ENCODE results near the gene STAT3. TPM values are rescaled to one million over a fixed set of nuclear protein-coding genes. Genes with fewer than 3 reads are reported as not detected.
A peak's percentile ranks its signal among the peaks of the same experiment; 100 is the strongest.
"Not testable (repeated sequence)": the region's sequence is repeated elsewhere in the genome, so short reads cannot be mapped to it uniquely, and the experiment has no call there.

Gene STAT3
- total and polyA plus RNA-seq, 2 experiments from 2014 or later: 152 to 163 TPM

- no peak overlapping the region for H3K4me3 ChIP-seq
- no peaks in the 10 kb centered on the region for H3K9me2 ChIP-seq (replicated peaks; ENCODE audit: insufficient read depth)
- H4K20me1 ChIP-seq (ENCODE audit: insufficient read depth, poor library complexity, severe bottlenecking): no peaks in the 10 kb centered on the region
- H3K79me2 ChIP-seq: peaks cover 87% of the 10 kb centered on the region
- no peak overlapping the region for H2AFZ ChIP-seq
- no peaks in the 10 kb centered on the region for H3K9me3 ChIP-seq (ENCODE audit: low read depth)
- no peaks in the 10 kb centered on the region for H3K36me3 ChIP-seq (replicated peaks; ENCODE audit: insufficient read depth, low read depth)
- H3K4me1 ChIP-seq (ENCODE audit: insufficient read depth): peaks cover 17% of the 10 kb centered on the region
- H3K27me3 ChIP-seq: no peaks in the 10 kb centered on the region
- no peak for DNase-seq (ENCODE audit: low spot score)
- H3K27ac ChIP-seq: no peak overlapping the region
- TF ChIP-seq EZH2 (IDR thresholded peaks at IDR 0.05; ENCODE audit: borderline replicate concordance) (no peak), CTCF (IDR thresholded peaks at IDR 0.05; ENCODE audit: poor library complexity) (no peak), EZH2phosphoT487 (IDR thresholded peaks at IDR 0.05; ENCODE audit: low read depth, severe bottlenecking, unreplicated experiment) (no peak)
- 93% methylated on average over 5 of the region's 5 CpGs for WGBS (ENCODE audit: low lambda C conversion rate, missing lambda C conversion rate)
- no peak overlapping the region for H3K4me2 ChIP-seq
Measured at GRCh38 chr17:42268236-42268635, 120.0 kb downstream of the STAT3 start.

- H3K4me2 ChIP-seq: no peak overlapping the region
- peak overlapping the region; percentile 55 for H3K27ac ChIP-seq
- DNase-seq (ENCODE audit: low spot score): peak; percentile 54
- no peaks in the 10 kb centered on the region for H4K20me1 ChIP-seq (ENCODE audit: insufficient read depth, poor library complexity, severe bottlenecking)
- H3K4me1 ChIP-seq (ENCODE audit: insufficient read depth): peaks cover 11% of the 10 kb centered on the region
- H3K36me3 ChIP-seq (replicated peaks; ENCODE audit: insufficient read depth, low read depth): no peaks in the 10 kb centered on the region
- no peaks in the 10 kb centered on the region for H3K27me3 ChIP-seq
- H3K79me2 ChIP-seq: peaks cover 84% of the 10 kb centered on the region
- H3K4me3 ChIP-seq: no peak overlapping the region
- H3K9me2 ChIP-seq (replicated peaks; ENCODE audit: insufficient read depth): no peaks in the 10 kb centered on the region
- H2AFZ ChIP-seq: no peak overlapping the region
- TF ChIP-seq EZH2 (IDR thresholded peaks at IDR 0.05; ENCODE audit: borderline replicate concordance): no peak
- TF ChIP-seq EZH2phosphoT487 (IDR thresholded peaks at IDR 0.05; ENCODE audit: low read depth, severe bottlenecking, unreplicated experiment): no peak
- TF ChIP-seq CTCF (IDR thresholded peaks at IDR 0.05; ENCODE audit: poor library complexity): no peak
- WGBS (ENCODE audit: low lambda C conversion rate, missing lambda C conversion rate): 69% methylated on average over 9 of the region's 9 CpGs
- no peaks in the 10 kb centered on the region for H3K9me3 ChIP-seq (ENCODE audit: low read depth)
Measured at GRCh38 chr17:42266918-42267766, 121.1 kb downstream of the STAT3 start.

- Histone ChIP-seq H3K9me2 (replicated peaks; ENCODE audit: insufficient read depth) (no peaks in the 10 kb centered on the region), H3K27ac (peak overlapping the region; percentile 55), H3K4me1 (ENCODE audit: insufficient read depth) (peaks cover 9% of the 10 kb centered on the region), H3K4me3 (no peak overlapping the region), H3K27me3 (no peaks in the 10 kb centered on the region), H3K4me2 (no peak overlapping the region), H3K79me2 (peaks cover 83% of the 10 kb centered on the region), H3K9me3 (ENCODE audit: low read depth) (no peaks in the 10 kb centered on the region), H2AFZ (no peak overlapping the region), H4K20me1 (ENCODE audit: insufficient read depth, poor library complexity, severe bottlenecking) (no peaks in the 10 kb centered on the region), H3K36me3 (replicated peaks; ENCODE audit: insufficient read depth, low read depth) (no peaks in the 10 kb centered on the region)
- WGBS (ENCODE audit: low lambda C conversion rate, missing lambda C conversion rate): 93% methylated on average over 2 of the region's 2 CpGs
- no peak for TF ChIP-seq CTCF (IDR thresholded peaks at IDR 0.05; ENCODE audit: poor library complexity)
- TF ChIP-seq EZH2phosphoT487 (IDR thresholded peaks at IDR 0.05; ENCODE audit: low read depth, severe bottlenecking, unreplicated experiment): no peak
- no peak for TF ChIP-seq EZH2 (IDR thresholded peaks at IDR 0.05; ENCODE audit: borderline replicate concordance)
- DNase-seq (ENCODE audit: low spot score): no peak
Measured at GRCh38 chr17:42266462-42266861, 121.8 kb downstream of the STAT3 start.

GRCh38 chr17:42264366-42264765 lies 123.9 kb downstream of the STAT3 start:
- not testable (repeated sequence) for H3K4me2 ChIP-seq; H3K36me3 ChIP-seq (replicated peaks; ENCODE audit: insufficient read depth, low read depth); H4K20me1 ChIP-seq (ENCODE audit: insufficient read depth, poor library complexity, severe bottlenecking); H3K9me2 ChIP-seq (replicated peaks; ENCODE audit: insufficient read depth); H3K9me3 ChIP-seq (ENCODE audit: low read depth); H2AFZ ChIP-seq; H3K27ac ChIP-seq; DNase-seq (ENCODE audit: low spot score); H3K4me1 ChIP-seq (ENCODE audit: insufficient read depth); H3K4me3 ChIP-seq; H3K27me3 ChIP-seq
- H3K79me2 ChIP-seq: peaks cover 78% of the 10 kb centered on the region
- 93% methylated on average over 3 of the region's 4 CpGs for WGBS (ENCODE audit: low lambda C conversion rate, missing lambda C conversion rate)

All from hepatocyte (in vitro differentiated cells).